NCI-H2227 treated with DMSO at 0.1 percent for 48 hours (cell line): Measurements from ENCODE around the gene GMEB2.
"Not testable (repeated sequence)": the region's sequence is repeated elsewhere in the genome, so short reads cannot be mapped to it uniquely, and the experiment has no call there.

Source experiments
- DNase-seq: peaks from one replicate; lab custom pipeline; 2025; lab: John Stamatoyannopoulos, UW

The GMEB2 gene

GRCh38 chr20:63626424-63627128, at the start of gene GMEB2:
TSS of gene GMEB2 (minus strand) at chr20:63627101. CDS start at chr20:63619397, 7,704 bp downstream.
- DNase-seq, result peak; percentile 27

GRCh38 chr20:63675681-63676368, 48.9 kb upstream of the GMEB2 start:
- DNase-seq, result no peak

GRCh38 chr20:63673951-63674350, 47.0 kb upstream of the GMEB2 start:
- no peak for DNase-seq

- DNase-seq, result no peak
Measured at GRCh38 chr20:63672666-63673065, 45.8 kb upstream of the GMEB2 start.

- not testable (repeated sequence) for DNase-seq
Measured at GRCh38 chr20:63671695-63672094, 44.8 kb upstream of the GMEB2 start.

GRCh38 chr20:63668351-63668750, 41.5 kb upstream of the GMEB2 start:
- no peak for DNase-seq

- no peak for DNase-seq
Measured at GRCh38 chr20:63667858-63668257, 41.0 kb upstream of the GMEB2 start.

GRCh38 chr20:63665708-63666107, 38.8 kb upstream of the GMEB2 start:
- DNase-seq, result no peak

- DNase-seq, result peak; percentile 86
Measured at GRCh38 chr20:63664861-63665594, 38.1 kb upstream of the GMEB2 start.

- no peak for DNase-seq
Measured at GRCh38 chr20:63664143-63664851, 37.4 kb upstream of the GMEB2 start.

- DNase-seq, result no peak
Measured at GRCh38 chr20:63663332-63664066, 36.6 kb upstream of the GMEB2 start.

GRCh38 chr20:63662813-63663189, 35.9 kb upstream of the GMEB2 start:
- DNase-seq, result no peak

GRCh38 chr20:63661959-63662812, 35.3 kb upstream of the GMEB2 start:
- no peak for DNase-seq

GRCh38 chr20:63661108-63661507, 34.2 kb upstream of the GMEB2 start:
- DNase-seq, result no peak

GRCh38 chr20:63660622-63661021, 33.7 kb upstream of the GMEB2 start:
- no peak for DNase-seq

- DNase-seq, result not testable (repeated sequence)
Measured at GRCh38 chr20:63660174-63660573, 33.3 kb upstream of the GMEB2 start.

GRCh38 chr20:63659370-63659769, 32.5 kb upstream of the GMEB2 start:
- no peak for DNase-seq

GRCh38 chr20:63658749-63659187, 31.9 kb upstream of the GMEB2 start:
- no peak for DNase-seq

GRCh38 chr20:63657937-63658748, 31.2 kb upstream of the GMEB2 start, which contains the start of gene RTEL1:
TSS of gene RTEL1 (plus strand) at chr20:63658312. CDS start at chr20:63659403, 1,091 bp downstream.
- DNase-seq, result peak; percentile 97
